H9 (cell line): ENCODE data around the gene FARP1. TPM values are rescaled to one million over a fixed set of nuclear protein-coding genes. Genes with fewer than 3 reads are reported as not detected.

ENCODE experiments used
- DNase-seq: peaks from one replicate; pipeline ENCODE4 v3.0.0-alpha.2; 2017
- H2AFZ ChIP-seq: one replicate; pipeline ENCODE4 v1.6.1; 2013; ENCODE audit warnings: mild to moderate bottlenecking, low read length, control low read depth, moderate library complexity
- H2AK5ac ChIP-seq: 2 replicates; pipeline ENCODE4 v1.6.1; 2013; ENCODE audit warnings: low read length, control low read depth, mixed read lengths; ENCODE audit not compliant: insufficient read length
- H2BK120ac ChIP-seq: one replicate; pipeline ENCODE4 v1.6.1; 2013; ENCODE audit warnings: low read depth, mild to moderate bottlenecking, low read length, control low read depth, inconsistent platforms; ENCODE audit not compliant: poor library complexity, severe bottlenecking
- H2BK12ac ChIP-seq: 2 replicates; pipeline ENCODE4 v1.6.1; 2013; ENCODE audit warnings: low read length, control low read depth, mixed read lengths, low read depth; ENCODE audit not compliant: insufficient read length
- H2BK15ac ChIP-seq: 2 replicates; pipeline ENCODE4 v1.6.1; 2013; ENCODE audit warnings: low read depth, low read length, control low read depth
- H2BK20ac ChIP-seq: one replicate; pipeline ENCODE4 v1.6.1; 2013; ENCODE audit warnings: low read depth, mild to moderate bottlenecking, low read length, control low read depth, inconsistent platforms; ENCODE audit not compliant: poor library complexity, severe bottlenecking
- H2BK5ac ChIP-seq: 2 replicates; pipeline ENCODE4 v1.6.1; 2013; ENCODE audit warnings: low read length, control low read depth, mixed read lengths; ENCODE audit not compliant: insufficient read length
- H3K14ac ChIP-seq: 2 replicates; pipeline ENCODE4 v1.6.1; 2013; ENCODE audit warnings: low read length, control low read depth; ENCODE audit not compliant: insufficient read depth
- H3K18ac ChIP-seq: 2 replicates; pipeline ENCODE4 v1.6.1; 2013; ENCODE audit warnings: low read depth, mild to moderate bottlenecking, mixed read lengths, low read length, control low read depth; ENCODE audit not compliant: insufficient read length
- H3K23ac ChIP-seq: 2 replicates; pipeline ENCODE4 v1.6.1; 2013; ENCODE audit warnings: low read length, control low read depth, mixed read lengths, low read depth; ENCODE audit not compliant: insufficient read length
- H3K23me2 ChIP-seq: 2 replicates; pipeline ENCODE4 v1.6.1; 2013; ENCODE audit warnings: low read depth, mild to moderate bottlenecking, mixed read lengths, low read length, control low read depth; ENCODE audit not compliant: insufficient read length, poor library complexity, severe bottlenecking
- H3K27ac ChIP-seq: 2 replicates; pipeline ENCODE4 v1.5.1; 2013; ENCODE audit warnings: low read length, control low read depth, mixed read lengths, low read depth; ENCODE audit not compliant: insufficient read length
- H3K27me3 ChIP-seq: 2 replicates; pipeline ENCODE4 v1.6.1; 2013; ENCODE audit warnings: low read length, control low read depth, inconsistent platforms; ENCODE audit not compliant: insufficient read depth
- H3K4ac ChIP-seq: 2 replicates; pipeline ENCODE4 v1.6.1; 2013; ENCODE audit warnings: low read depth, mild to moderate bottlenecking, control low read depth, inconsistent platforms, low read length, moderate library complexity
- H3K4me1 ChIP-seq: 2 replicates; pipeline ENCODE4 v1.6.1; 2013; ENCODE audit warnings: low read length, control low read depth, inconsistent platforms; ENCODE audit not compliant: insufficient read depth
- H3K4me2 ChIP-seq: 2 replicates; pipeline ENCODE4 v1.6.1; 2013; ENCODE audit warnings: low read length, control low read depth, mixed read lengths; ENCODE audit not compliant: insufficient read length, insufficient read depth
- H3K56ac ChIP-seq: 2 replicates; pipeline ENCODE4 v1.6.1; 2013; ENCODE audit warnings: low read depth, mild to moderate bottlenecking, mixed read lengths, low read length, control low read depth; ENCODE audit not compliant: insufficient read length
- H3K79me1 ChIP-seq: 2 replicates; pipeline ENCODE4 v1.6.1; 2013; ENCODE audit warnings: low read depth, mild to moderate bottlenecking, moderate library complexity, low read length, control low read depth, inconsistent platforms; ENCODE audit not compliant: insufficient read depth, poor library complexity, severe bottlenecking
- H3K79me2 ChIP-seq: 2 replicates; pipeline ENCODE4 v1.6.1; 2013; ENCODE audit warnings: low read length, control low read depth, inconsistent platforms; ENCODE audit not compliant: insufficient read depth
- H3K9ac ChIP-seq: 2 replicates; pipeline ENCODE4 v1.6.1; 2013; ENCODE audit warnings: low read length, control low read depth, mixed read lengths; ENCODE audit not compliant: insufficient read length; ENCODE audit errors: extremely low read depth
- H3K9me3 ChIP-seq: one replicate; pipeline ENCODE4 v1.6.1; 2013; ENCODE audit warnings: low read depth, low read length, inconsistent platforms; ENCODE audit not compliant: control insufficient read depth
- H3T11ph ChIP-seq: one replicate; pipeline ENCODE4 v1.6.1; 2013; ENCODE audit warnings: mild to moderate bottlenecking, low read length, control low read depth, inconsistent platforms
- H4K20me1 ChIP-seq: one replicate; pipeline ENCODE4 v1.6.1; 2013; ENCODE audit not compliant: control insufficient read depth, insufficient read length, insufficient read depth
- H4K5ac ChIP-seq: 2 replicates; pipeline ENCODE4 v1.6.1; 2013; ENCODE audit warnings: low read depth, mild to moderate bottlenecking, mixed read lengths, low read length, control low read depth; ENCODE audit not compliant: insufficient read length
- H4K8ac ChIP-seq: replicated peaks from 2 replicates; pipeline ENCODE4 v1.6.1; 2013; ENCODE audit warnings: low read length, control low read depth, mixed read lengths, low read depth; ENCODE audit not compliant: insufficient read length
- H4K91ac ChIP-seq: 2 replicates; pipeline ENCODE4 v1.6.1; 2013; ENCODE audit warnings: low read depth, mild to moderate bottlenecking, moderate library complexity, mixed read lengths, low read length, control low read depth; ENCODE audit not compliant: insufficient read length
- H3K27ac Mint-ChIP-seq, 3 experiments: 2 replicates in 2 of 3; 3 replicates in 1 of 3; pipeline ENCODE4 v1.8.0; 2020 to 2021; ENCODE audit warnings: mixed read lengths in 3 of 3, mild to moderate bottlenecking in 1 of 3, moderate library complexity in 1 of 3
- H3K27me3 Mint-ChIP-seq: 2 replicates; pipeline ENCODE4 v1.8.0; 2021; ENCODE audit warnings: low read depth, mild to moderate bottlenecking, moderate library complexity, mixed read lengths
- H3K36me3 Mint-ChIP-seq, 3 experiments: 2 replicates in 2 of 3; 3 replicates in 1 of 3; pipeline ENCODE4 v1.8.0; 2020 to 2021; ENCODE audit warnings: low read depth in 3 of 3, mixed read lengths in 3 of 3; ENCODE audit not compliant: insufficient read depth in 1 of 3
- H3K4me1 Mint-ChIP-seq, 2 experiments: 2 replicates each; pipeline ENCODE4 v1.8.0; 2020; ENCODE audit warnings: mixed read lengths in 2 of 2
- H3K4me3 Mint-ChIP-seq, 2 experiments: 2 replicates in 1 of 2; 3 replicates in 1 of 2; pipeline ENCODE4 v1.8.0; 2020 to 2021; ENCODE audit warnings: mild to moderate bottlenecking in 2 of 2, mixed read lengths in 2 of 2, moderate library complexity in 1 of 2
- H3K9me3 Mint-ChIP-seq, 2 experiments: 2 replicates in 1 of 2; 3 replicates in 1 of 2; pipeline ENCODE4 v1.8.0; 2020; ENCODE audit warnings: mild to moderate bottlenecking in 2 of 2, mixed read lengths in 2 of 2, moderate library complexity in 1 of 2
- CTCF ChIP-seq: fragments of 200-600 bp; sonication (generic); conservative IDR thresholded peaks from 3 replicates; pipeline ENCODE4 v1.8.0; 2021; ENCODE audit warnings: antibody characterized with exemption, mild to moderate bottlenecking
- WGBS: extraction: QIAGEN DNeasy Blood & Tissue Kit; methylation state at CpG from one replicate; pipeline ENCODE4 v1.1.7; 2013; ENCODE audit warnings: missing lambda C conversion rate, low lambda C conversion rate, mixed read lengths; ENCODE audit not compliant: insufficient read length; ENCODE audit errors: extremely low coverage; 5-methylcytosine and 5-hydroxymethylcytosine counted together
- total RNA-seq: library from RNA; stranded (reverse); gene quantifications from 2 replicates; pipeline ENCODE4 v1.2.1, GENCODE V29; 2021

Gene FARP1
- total RNA-seq, 1 experiment from 2014 or later, result 95.9 TPM

DNA sequence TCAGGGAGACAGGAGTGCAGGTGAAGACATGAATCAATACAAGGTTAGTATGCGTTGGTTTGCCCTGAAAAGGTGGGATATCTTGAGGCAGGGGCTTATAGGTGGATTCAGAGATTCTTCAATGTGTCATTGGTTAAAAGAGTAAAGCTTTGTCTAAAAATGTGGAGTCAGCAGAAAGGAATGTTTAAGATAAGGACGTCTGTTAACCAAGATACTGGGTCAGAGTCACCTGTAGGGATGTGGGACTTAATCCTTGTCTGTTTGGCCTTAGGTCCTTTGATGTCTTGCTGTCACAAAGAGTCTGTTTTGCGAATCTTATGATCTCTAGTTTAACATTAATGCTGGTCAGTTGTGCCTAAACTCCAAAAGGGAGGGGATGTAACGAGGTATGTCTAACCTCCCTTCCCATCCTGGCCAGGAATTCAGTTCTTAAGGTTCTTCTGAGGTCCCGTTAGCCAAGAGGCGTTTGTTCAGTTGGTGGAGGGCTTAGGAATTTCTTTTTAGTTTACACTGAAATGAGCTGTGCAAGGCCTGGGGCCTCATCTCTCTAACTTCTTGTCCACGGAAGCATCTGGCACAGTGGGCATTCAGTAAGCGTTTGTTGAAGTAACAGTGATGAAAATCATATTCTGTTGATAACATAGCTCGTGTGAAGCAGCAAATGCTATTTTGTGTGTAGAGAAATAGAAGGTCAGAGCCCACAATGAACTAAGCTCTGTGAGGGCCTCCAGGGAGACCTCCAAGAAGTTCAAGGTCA is 130.4 kb downstream of the FARP1 start:
- Mint-ChIP-seq H3K4me1 (peaks cover 49 to 51% of the 10 kb centered on the region in 2 experiments), H3K9me3 (no peaks in the 10 kb centered on the region), H3K36me3 (peaks cover 0 to 2% (median 0%) of the 10 kb centered on the region in 3 experiments; a peak in 2 of 7 replicates), H3K27me3 (no peaks in the 10 kb centered on the region), H3K27ac (peak overlapping the region; percentile 12 to 98 (median 94); a peak in 4 of 7 replicates), H3K4me3 (no peak overlapping the region)
- H2BK120ac ChIP-seq, result no peak overlapping the region
- H3K9me3 ChIP-seq, result no peaks in the 10 kb centered on the region
- H3K23ac ChIP-seq, result no peak overlapping the region
- H3K9ac ChIP-seq, result no peak overlapping the region
- H4K91ac ChIP-seq, result no peak overlapping the region
- no peak overlapping the region for H2AFZ ChIP-seq
- WGBS, result no CpG with 5 or more reads among the region's 9 CpGs
- H3K18ac ChIP-seq, result peak overlapping the region; percentile 32
- peaks cover 3% of the 10 kb centered on the region; the same call in 1 of the 2 replicates for H3K79me2 ChIP-seq
- DNase-seq, result no peak
- H3K4ac ChIP-seq, result no peak overlapping the region
- peak overlapping the region; percentile 48 for H3K27ac ChIP-seq
- no peak overlapping the region for H3K56ac ChIP-seq
- no peaks in the 10 kb centered on the region for H3K27me3 ChIP-seq
- no peak overlapping the region for H2BK5ac ChIP-seq
- no peak overlapping the region for H2AK5ac ChIP-seq
- H3K4me2 ChIP-seq, result no peak overlapping the region
- TF ChIP-seq CTCF, result no peak
- H4K5ac ChIP-seq, result no peak overlapping the region
- H3K79me1 ChIP-seq, result no peaks in the 10 kb centered on the region
- H4K8ac ChIP-seq, result no peak overlapping the region
- H2BK20ac ChIP-seq, result no peak overlapping the region
- H2BK12ac ChIP-seq, result no peak overlapping the region
- H3T11ph ChIP-seq, result no peak overlapping the region
- H2BK15ac ChIP-seq, result no peak overlapping the region
- no peaks in the 10 kb centered on the region for H4K20me1 ChIP-seq
- no peaks in the 10 kb centered on the region for H3K23me2 ChIP-seq
- peak overlapping the region; percentile 54; the same call in 1 of the 2 replicates for H3K14ac ChIP-seq
- peaks cover 15% of the 10 kb centered on the region; the same call in 1 of the 2 replicates for H3K4me1 ChIP-seq
